Transverse colon (tissue), 4 donors: ENCODE results near the gene KCNK18.
"Not testable (repeated sequence)": the region's sequence is repeated elsewhere in the genome, so short reads cannot be mapped to it uniquely, and the experiment has no call there.

Experiments
- POLR2AphosphoS5 ChIP-seq, 3 donors: sonication (generic); formaldehyde crosslinking; IDR thresholded peaks; one replicate each; pipeline ENCODE4 v1.6.1; 2016; ENCODE audit warnings: antibody characterized with exemption in 3 of 3
- TF ChIP-seq, protein P1 (sequence below), 5 experiments: fragments of 200-600 bp in 3 of 5; fragments of 450-650 bp in 2 of 5; sonication (generic) in 3 of 5; IDR thresholded peaks; 1 replicate in 2 of 5; 2 replicates in 3 of 5; pipeline ENCODE4 v1.5.1; 2016 to 2017; ENCODE audit warnings: antibody characterized with exemption in 5 of 5, inconsistent platforms in 3 of 5, mild to moderate bottlenecking in 2 of 5, moderate library complexity in 1 of 5

DNA sequence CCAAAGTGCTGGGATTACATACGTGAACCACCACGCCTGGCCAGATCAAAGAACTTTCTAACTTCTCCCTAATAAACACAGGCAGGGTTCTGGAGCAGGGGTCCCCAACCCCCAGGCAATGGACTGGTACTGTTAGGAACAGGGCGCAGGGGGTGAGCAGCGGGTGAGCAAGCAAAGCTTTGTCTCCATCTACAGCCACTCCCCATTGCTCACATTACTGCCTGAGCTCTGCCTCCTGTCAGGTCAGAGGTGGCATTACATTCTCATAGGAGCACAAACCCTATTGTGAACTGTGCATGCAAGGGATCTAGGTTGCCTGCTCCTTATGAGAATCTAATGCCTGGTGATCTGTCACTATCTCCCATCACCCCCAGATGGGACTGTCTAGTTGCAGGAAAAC, 11.5 kb upstream of the KCNK18 start:
- TF ChIP-seq POLR2AphosphoS5 (IDR thresholded peaks at IDR 0.05), result not testable (repeated sequence)
- TF ChIP-seq, protein P1, sequence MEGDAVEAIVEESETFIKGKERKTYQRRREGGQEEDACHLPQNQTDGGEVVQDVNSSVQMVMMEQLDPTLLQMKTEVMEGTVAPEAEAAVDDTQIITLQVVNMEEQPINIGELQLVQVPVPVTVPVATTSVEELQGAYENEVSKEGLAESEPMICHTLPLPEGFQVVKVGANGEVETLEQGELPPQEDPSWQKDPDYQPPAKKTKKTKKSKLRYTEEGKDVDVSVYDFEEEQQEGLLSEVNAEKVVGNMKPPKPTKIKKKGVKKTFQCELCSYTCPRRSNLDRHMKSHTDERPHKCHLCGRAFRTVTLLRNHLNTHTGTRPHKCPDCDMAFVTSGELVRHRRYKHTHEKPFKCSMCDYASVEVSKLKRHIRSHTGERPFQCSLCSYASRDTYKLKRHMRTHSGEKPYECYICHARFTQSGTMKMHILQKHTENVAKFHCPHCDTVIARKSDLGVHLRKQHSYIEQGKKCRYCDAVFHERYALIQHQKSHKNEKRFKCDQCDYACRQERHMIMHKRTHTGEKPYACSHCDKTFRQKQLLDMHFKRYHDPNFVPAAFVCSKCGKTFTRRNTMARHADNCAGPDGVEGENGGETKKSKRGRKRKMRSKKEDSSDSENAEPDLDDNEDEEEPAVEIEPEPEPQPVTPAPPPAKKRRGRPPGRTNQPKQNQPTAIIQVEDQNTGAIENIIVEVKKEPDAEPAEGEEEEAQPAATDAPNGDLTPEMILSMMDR (IDR thresholded peaks at IDR 0.05), result not testable (repeated sequence)
